HG02938 (cell line): Measurements from ENCODE around the gene SEPTIN1.

Experiments used
- ATAC-seq: cut with Tn5 transposase; IDR thresholded peaks from one replicate; pipeline ENCODE4 v1.9.1; 2021; ENCODE audit warnings: mild to moderate bottlenecking, moderate library complexity; ENCODE audit not compliant: unreplicated experiment

The SEPTIN1 gene

GRCh38 chr16:30382111-30382881 is at the start of gene SEPTIN1:
Gene SEPTIN1, minus strand, starts transcription at chr16:30382561. Its CDS starts 19 bp downstream, at chr16:30382542.
- peak; percentile 34 for ATAC-seq

GRCh38 chr16:30430428-30430970 is 48.1 kb upstream of the SEPTIN1 start:
- no peak for ATAC-seq

GRCh38 chr16:30429678-30430427 is 47.5 kb upstream of the SEPTIN1 start, which contains the start of gene DCTPP1:
Gene DCTPP1, minus strand, starts transcription at chr16:30430030. Its CDS starts 50 bp downstream, at chr16:30429980.
- ATAC-seq = peak; percentile 96

- peak; percentile 18 for ATAC-seq
These were observed 47.0 kb upstream of the SEPTIN1 start for GRCh38 chr16:30429418-30429677.

- no peak for ATAC-seq
These were observed 45.7 kb upstream of the SEPTIN1 start for GRCh38 chr16:30428055-30428454.

- no peak for ATAC-seq
These were observed 38.6 kb upstream of the SEPTIN1 start for GRCh38 chr16:30421010-30421409.

GRCh38 chr16:30418350-30419181 is 36.2 kb upstream of the SEPTIN1 start:
- no peak for ATAC-seq

GRCh38 chr16:30417529-30418349 is 35.4 kb upstream of the SEPTIN1 start:
- ATAC-seq = peak; percentile 68

GRCh38 chr16:30416624-30417528 is 34.5 kb upstream of the SEPTIN1 start:
- ATAC-seq = no peak

- ATAC-seq = no peak
These were observed 33.8 kb upstream of the SEPTIN1 start for GRCh38 chr16:30416047-30416603.

- no peak for ATAC-seq
These were observed 31.8 kb upstream of the SEPTIN1 start for GRCh38 chr16:30414159-30414558.

GRCh38 chr16:30413112-30413806 is 30.9 kb upstream of the SEPTIN1 start:
- ATAC-seq = no peak

- no peak for ATAC-seq
These were observed 27.0 kb upstream of the SEPTIN1 start for GRCh38 chr16:30409125-30410060.

- ATAC-seq = no peak
These were observed 25.6 kb upstream of the SEPTIN1 start for GRCh38 chr16:30407804-30408534.

- peak; percentile 52 for ATAC-seq
These were observed 24.9 kb upstream of the SEPTIN1 start, which contains the start of gene ZNF771 for GRCh38 chr16:30407102-30407803. Gene ZNF771, plus strand, starts transcription at chr16:30407606. Its CDS starts 448 bp downstream, at chr16:30408054.

GRCh38 chr16:30406795-30407101 is 24.4 kb upstream of the SEPTIN1 start:
- ATAC-seq = no peak
